ENCODE results near the gene NTF4.

The NTF4 gene

DNA sequence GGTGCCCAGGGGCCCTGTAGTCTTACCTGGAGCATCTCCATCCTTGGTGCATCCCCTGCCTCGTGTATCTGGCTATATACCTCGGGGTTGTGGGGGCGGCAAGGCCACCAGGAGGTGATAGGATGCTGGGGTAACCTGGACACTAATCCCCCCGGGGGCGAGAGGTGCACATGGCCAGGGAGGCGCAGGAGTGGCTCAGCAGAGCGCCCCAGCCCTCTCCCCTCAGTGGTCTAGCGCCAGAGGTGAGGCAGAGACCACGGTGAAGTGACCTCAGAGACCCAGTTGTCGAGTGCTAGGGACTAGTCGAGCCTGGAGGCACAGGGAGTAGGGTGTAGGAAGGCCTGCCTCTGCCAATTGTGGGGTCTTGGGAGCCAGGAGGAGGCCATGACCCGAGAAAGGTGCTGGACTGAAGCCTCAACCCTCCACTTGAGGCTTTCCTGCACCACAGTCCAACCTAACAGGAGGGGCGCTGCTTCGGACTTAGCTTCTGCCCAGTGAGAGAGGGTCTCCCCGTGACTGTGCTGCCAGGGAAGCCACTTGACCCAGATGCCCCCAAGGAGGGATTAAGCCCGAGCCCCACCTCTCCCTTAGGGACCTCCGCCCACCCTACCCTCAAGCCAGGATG lies 47.5 kb downstream of the NTF4 start, which contains the start of gene LHB:
Gene LHB (minus strand): TSS at position 51 of the 625 bp plus-strand sequence. CDS start 10 bp downstream, at position 41.
- TF ChIP-seq, protein P1, sequence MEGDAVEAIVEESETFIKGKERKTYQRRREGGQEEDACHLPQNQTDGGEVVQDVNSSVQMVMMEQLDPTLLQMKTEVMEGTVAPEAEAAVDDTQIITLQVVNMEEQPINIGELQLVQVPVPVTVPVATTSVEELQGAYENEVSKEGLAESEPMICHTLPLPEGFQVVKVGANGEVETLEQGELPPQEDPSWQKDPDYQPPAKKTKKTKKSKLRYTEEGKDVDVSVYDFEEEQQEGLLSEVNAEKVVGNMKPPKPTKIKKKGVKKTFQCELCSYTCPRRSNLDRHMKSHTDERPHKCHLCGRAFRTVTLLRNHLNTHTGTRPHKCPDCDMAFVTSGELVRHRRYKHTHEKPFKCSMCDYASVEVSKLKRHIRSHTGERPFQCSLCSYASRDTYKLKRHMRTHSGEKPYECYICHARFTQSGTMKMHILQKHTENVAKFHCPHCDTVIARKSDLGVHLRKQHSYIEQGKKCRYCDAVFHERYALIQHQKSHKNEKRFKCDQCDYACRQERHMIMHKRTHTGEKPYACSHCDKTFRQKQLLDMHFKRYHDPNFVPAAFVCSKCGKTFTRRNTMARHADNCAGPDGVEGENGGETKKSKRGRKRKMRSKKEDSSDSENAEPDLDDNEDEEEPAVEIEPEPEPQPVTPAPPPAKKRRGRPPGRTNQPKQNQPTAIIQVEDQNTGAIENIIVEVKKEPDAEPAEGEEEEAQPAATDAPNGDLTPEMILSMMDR (IDR thresholded peaks at IDR 0.05) = no peak
- DNase-seq (ENCODE audit: low spot score) = no peak
- Histone ChIP-seq H3K4me3 (peak within 1 kb of the TSS; percentile 71), H3K27ac (no peak within 1 kb of the TSS)

DNA sequence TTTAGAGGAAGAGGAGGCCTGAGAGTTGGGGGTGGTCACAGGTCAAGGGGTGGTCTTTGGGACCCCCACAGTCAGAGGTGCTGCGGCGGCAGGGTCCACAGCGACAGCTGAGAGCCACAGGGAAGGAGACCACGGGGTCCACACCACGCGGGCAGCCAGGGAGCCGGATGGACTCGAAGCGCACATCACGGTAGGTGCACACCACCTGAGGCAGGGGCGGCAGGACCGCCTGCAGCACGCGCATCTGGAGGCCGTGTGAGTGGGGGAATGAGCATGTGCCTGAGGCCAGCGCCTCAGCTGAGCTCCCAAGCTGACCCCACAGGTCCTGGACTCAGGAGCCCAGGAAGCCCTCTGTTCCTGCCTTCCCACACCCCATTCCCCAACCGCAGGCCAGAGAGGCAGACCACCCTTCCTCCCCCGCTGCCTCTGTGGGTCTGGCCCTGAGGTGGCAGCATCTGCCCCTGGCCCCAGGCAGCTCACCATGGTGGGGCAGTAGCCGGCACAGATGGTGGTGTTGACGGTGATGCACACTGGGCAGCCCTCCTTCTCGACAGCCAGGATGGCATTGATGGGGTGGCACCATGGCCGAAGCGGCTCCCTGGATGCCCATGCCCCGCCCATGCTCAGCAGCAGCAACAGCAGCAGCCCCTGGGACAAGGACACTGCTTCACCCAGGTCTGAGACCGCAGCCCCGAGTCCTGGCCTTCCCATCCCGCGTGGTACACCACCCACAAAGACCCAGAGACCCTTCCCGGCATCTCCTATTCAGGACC lies 48.4 kb downstream of the NTF4 start:
- DNase-seq (ENCODE audit: low spot score) = no peak
- H3K4me3 ChIP-seq = no peak overlapping the region
- TF ChIP-seq, protein P1 (IDR thresholded peaks at IDR 0.05) = no peak
- no peak overlapping the region for H3K27ac ChIP-seq

DNA sequence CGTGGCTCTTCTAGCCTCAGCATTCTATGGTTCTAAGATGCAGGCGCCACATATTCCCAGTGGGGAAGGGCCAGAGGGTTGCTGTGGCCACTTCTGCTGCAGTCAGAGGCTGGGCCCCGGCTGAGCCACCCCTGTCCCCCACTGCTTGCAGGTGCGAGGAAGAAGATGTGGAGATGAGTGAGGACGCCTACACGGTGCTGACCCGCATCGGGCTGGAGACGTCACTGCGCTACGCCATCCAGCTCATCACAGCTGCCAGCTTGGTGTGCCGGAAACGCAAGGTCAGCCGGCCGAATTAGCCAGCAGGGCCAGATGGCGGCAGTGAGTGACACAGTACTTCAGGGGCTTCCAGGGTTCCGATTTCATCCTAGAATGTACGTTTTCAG lies 49.8 kb downstream of the NTF4 start:
- Histone ChIP-seq H3K4me3 (no peak overlapping the region), H3K27ac (no peak overlapping the region)
- no peak for DNase-seq (ENCODE audit: low spot score)
- TF ChIP-seq, protein P1 (IDR thresholded peaks at IDR 0.05) = no peak

DNA sequence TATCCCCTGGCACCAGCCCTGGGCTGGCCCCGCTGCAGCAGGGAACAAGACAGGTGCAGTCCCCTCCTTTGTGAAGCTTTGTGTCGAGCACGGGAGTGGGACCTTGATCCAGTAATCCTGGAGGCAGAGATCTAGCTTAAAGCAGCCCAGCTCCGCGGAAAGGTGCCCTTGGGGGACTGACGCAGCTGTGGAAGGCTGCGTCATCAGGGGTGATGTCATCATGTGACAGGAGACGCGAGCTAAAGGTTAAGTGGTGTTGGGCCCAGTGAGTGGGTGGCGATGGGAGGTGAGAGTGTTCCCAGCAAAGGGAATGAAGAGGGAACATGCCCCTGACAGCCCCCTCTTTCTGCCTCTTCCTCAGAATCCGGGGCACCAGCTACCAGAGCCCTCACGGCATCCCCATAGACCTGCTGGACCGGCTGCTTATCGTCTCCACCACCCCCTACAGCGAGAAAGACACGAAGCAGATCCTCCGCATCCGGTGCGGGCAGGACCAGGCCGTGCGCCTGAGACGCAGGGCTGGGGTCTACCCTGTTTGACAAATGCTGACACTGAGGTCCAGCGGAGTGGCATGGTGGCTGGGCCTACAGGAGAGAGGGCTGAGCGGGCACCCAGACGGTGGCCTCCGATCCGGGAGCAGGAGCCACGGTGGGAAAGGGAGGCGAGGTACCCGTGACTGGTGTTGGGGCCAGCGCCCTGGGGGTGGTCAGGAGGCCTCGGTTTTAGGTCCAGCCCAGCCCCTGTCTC lies 50.3 kb downstream of the NTF4 start:
- Histone ChIP-seq H3K4me3 (no peak overlapping the region), H3K27ac (no peak overlapping the region)
- DNase-seq (ENCODE audit: low spot score) = no peak
- TF ChIP-seq, protein P1 (IDR thresholded peaks at IDR 0.05) = no peak

DNA sequence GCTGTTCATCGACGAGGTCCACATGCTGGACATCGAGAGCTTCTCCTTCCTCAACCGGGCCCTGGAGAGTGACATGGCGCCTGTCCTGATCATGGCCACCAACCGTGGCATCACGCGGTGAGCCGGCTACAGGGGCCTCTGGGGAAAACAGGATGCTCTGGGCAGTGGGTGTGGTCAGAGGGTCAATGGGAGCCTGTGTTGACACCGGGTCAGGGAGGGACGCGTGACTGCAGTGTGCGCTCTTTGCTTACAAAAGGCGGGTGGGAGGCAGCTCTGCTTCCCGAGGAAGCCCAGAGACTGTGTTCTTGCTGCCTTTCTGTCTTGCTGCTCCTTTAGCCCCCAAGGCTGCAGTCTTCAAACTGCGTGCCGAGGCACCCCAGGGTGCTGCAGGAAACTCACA lies 53.4 kb downstream of the NTF4 start:
- no peak for DNase-seq (ENCODE audit: low spot score)
- TF ChIP-seq, protein P1 (IDR thresholded peaks at IDR 0.05) = no peak
- no peak overlapping the region for H3K27ac ChIP-seq
- H3K4me3 ChIP-seq = no peak overlapping the region

Data from coronary artery (tissue), 2 donors.